ENCODE measurements around the gene DUS1L. TPM values are rescaled to one million over a fixed set of nuclear protein-coding genes. Genes with fewer than 3 reads are reported as not detected.

DUS1L gene
- total RNA-seq, 4 donors from 2014 or later, result 98.6 to 306 (median 132) TPM

DNA sequence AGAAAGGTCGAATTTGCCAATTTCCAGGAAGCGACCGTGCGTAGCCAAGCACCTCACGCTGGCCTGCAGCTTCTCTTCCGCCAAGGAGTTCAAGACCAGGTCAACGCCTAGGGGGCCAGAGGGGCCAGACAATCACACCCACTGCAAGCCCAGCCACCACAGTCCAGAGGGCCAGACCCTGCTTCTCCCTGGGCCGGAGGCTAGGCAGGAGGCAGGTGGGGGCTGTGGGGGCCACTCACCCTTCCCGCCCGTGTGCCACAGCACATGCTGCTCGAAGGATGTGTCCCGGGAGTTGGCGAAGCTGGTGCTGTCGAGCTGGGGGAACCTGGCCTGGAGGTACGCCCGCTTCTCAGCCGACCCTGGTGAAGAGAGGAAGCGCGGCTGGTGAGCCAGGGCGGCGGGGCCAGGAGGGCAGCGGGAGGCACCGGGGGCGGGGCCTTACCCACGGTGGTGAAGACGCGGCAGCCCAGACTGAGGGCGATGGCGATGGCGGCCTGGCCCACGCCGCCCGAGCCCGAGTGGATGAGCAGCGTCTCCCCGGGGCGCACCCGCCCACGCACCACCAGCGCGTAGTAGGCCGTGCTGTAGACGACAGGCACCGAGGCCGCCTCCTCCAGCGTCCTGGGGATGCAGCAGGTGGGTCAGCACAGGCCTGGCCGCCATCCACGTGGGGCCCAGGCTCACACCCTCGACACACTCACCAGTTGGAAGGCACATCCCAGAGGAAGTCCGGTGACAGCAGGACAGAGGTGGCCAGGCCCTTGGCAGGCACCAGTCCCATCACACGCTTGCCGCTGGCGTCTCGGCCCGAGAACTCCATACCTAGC lies 18.1 kb upstream of the DUS1L start:
- H3K9me3 ChIP-seq, result no peaks in the 10 kb centered on the region

DNA sequence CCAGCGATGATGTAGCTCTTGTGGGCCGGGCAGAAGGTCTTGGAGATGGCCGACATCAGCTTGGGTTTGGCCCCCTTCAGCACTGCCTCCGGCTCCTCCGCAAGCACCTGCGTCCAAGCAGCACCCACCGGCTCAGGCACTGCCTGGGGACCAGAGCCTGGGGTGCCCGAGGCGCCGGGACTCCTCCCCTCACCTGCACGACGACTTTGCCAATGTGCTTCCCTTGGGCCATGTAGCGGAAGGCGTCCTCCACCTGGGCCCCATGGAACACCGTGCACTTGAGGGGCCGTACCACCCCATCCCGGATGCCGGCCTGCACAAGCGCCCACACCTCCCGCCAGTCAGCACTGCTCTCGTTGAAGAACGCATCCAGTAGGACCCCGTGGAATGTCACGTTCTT lies 17.4 kb upstream of the DUS1L start:
- Histone ChIP-seq H3K9me3 (no peaks in the 10 kb centered on the region), H3K4me1 (no peaks in the 10 kb centered on the region), H3K4me3 (no peak overlapping the region), H3K27ac (no peak overlapping the region), H3K27me3 (no peaks in the 10 kb centered on the region), H3K36me3 (peaks cover 0 to 69% (median 22%) of the 10 kb centered on the region in 4 donors)
- 97% methylated on average over 20 of the region's 24 CpGs; no CpG with 5 or more reads in 1 of the 2 donors for WGBS, 2 donors (ENCODE audit: low coverage in 1 of 2)
- DNase-seq, result no peak
- in situ Hi-C loops (cut with MboI; ENCODE audit: low pct_ligation_motif_present in 1 of 4, low pct_unique_long_range_greater_than_20kb in 1 of 4, low sequenced_read_pairs in 3 of 4), result no loop called here
- intact Hi-C loops (cut with DNase I; ENCODE audit: low total_unique reads), result no loop called here
- no peak for TF ChIP-seq POLR2A (IDR thresholded peaks at IDR 0.05)
- no peak for TF ChIP-seq POLR2AphosphoS5 (IDR thresholded peaks at IDR 0.05)
- no peak for TF ChIP-seq EP300 (IDR thresholded peaks at IDR 0.05; ENCODE audit: low read depth)
- TF ChIP-seq, protein P1, sequence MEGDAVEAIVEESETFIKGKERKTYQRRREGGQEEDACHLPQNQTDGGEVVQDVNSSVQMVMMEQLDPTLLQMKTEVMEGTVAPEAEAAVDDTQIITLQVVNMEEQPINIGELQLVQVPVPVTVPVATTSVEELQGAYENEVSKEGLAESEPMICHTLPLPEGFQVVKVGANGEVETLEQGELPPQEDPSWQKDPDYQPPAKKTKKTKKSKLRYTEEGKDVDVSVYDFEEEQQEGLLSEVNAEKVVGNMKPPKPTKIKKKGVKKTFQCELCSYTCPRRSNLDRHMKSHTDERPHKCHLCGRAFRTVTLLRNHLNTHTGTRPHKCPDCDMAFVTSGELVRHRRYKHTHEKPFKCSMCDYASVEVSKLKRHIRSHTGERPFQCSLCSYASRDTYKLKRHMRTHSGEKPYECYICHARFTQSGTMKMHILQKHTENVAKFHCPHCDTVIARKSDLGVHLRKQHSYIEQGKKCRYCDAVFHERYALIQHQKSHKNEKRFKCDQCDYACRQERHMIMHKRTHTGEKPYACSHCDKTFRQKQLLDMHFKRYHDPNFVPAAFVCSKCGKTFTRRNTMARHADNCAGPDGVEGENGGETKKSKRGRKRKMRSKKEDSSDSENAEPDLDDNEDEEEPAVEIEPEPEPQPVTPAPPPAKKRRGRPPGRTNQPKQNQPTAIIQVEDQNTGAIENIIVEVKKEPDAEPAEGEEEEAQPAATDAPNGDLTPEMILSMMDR (IDR thresholded peaks at IDR 0.05), result no peak

More for the DNA sequence above, 18.1 kb upstream of the DUS1L start:
- Histone ChIP-seq H3K4me3 (no peak overlapping the region), H3K27me3 (no peaks in the 10 kb centered on the region), H3K36me3 (peaks cover 0 to 76% (median 25%) of the 10 kb centered on the region in 4 donors), H3K27ac (no peak overlapping the region), H3K4me1 (no peaks in the 10 kb centered on the region)
- DNase-seq, result no peak
- intact Hi-C loops (cut with DNase I; ENCODE audit: low total_unique reads), result no loop called here
- in situ Hi-C loops (cut with MboI; ENCODE audit: low pct_ligation_motif_present in 1 of 4, low pct_unique_long_range_greater_than_20kb in 1 of 4, low sequenced_read_pairs in 3 of 4), result no loop called here
- WGBS, 2 donors (ENCODE audit: low coverage in 1 of 2), result 92% methylated on average over 50 of the region's 55 CpGs; no CpG with 5 or more reads in 1 of the 2 donors
- TF ChIP-seq, protein P1 (IDR thresholded peaks at IDR 0.05), result no peak
- TF ChIP-seq POLR2A (IDR thresholded peaks at IDR 0.05) (no peak), EP300 (IDR thresholded peaks at IDR 0.05; ENCODE audit: low read depth) (no peak), POLR2AphosphoS5 (IDR thresholded peaks at IDR 0.05) (no peak)

DNA sequence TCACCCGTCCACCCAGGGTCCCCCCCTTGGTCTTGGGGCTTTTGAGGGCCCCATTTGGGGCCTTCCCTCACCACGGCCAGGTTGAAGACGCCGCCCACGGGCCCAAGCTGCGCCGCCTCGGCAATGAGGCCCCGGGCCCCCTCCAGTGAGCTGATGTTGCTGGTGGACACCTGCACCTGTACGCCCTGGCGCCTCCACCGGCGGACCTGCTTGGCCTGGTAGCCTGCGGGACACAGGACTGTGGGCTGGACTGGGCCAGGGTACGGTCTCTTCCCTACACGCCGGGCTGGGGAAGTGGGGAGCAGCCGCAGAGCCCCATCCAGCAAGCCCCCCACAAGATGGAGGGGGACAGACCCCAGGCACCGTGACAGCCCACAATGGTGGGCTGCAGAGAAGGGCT lies 16.9 kb upstream of the DUS1L start:
- H3K4me3 ChIP-seq, result no peak overlapping the region
- in situ Hi-C loops (cut with MboI; ENCODE audit: low pct_ligation_motif_present in 1 of 4, low pct_unique_long_range_greater_than_20kb in 1 of 4, low sequenced_read_pairs in 3 of 4), result no loop called here
- H3K4me1 ChIP-seq, result no peaks in the 10 kb centered on the region
- TF ChIP-seq POLR2AphosphoS5 (IDR thresholded peaks at IDR 0.05) (no peak), POLR2A (IDR thresholded peaks at IDR 0.05) (no peak), EP300 (IDR thresholded peaks at IDR 0.05; ENCODE audit: low read depth) (no peak)
- TF ChIP-seq, protein P1 (IDR thresholded peaks at IDR 0.05), result no peak
- no peaks in the 10 kb centered on the region for H3K9me3 ChIP-seq
- intact Hi-C loops (cut with DNase I; ENCODE audit: low total_unique reads), result no loop called here
- no peak overlapping the region for H3K27ac ChIP-seq
- peaks cover 0 to 63% (median 19%) of the 10 kb centered on the region in 4 donors for H3K36me3 ChIP-seq
- no peaks in the 10 kb centered on the region for H3K27me3 ChIP-seq
- 88% methylated on average over 8 of the region's 19 CpGs; no CpG with 5 or more reads in 1 of the 2 donors for WGBS, 2 donors (ENCODE audit: low coverage in 1 of 2)
- DNase-seq, result no peak

DNA sequence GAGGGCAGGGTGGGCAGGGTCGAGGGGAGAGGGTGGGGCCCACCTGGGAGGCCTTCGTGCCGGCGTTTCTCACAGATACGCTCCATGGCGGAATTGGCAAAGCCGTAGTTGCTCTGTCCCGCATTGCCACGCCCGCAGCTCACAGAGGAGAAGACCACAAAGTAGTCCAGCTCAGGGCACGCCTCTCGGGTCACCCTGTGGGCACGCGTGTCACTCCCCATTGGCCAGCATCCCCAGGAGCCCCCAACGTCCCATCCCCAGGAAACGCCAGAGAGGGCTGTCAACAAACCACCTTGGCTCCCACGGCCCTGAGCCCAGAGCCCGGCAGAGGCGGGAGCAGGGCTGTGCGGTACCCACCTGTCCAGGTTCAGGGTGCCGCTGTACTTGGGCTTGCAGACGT lies 16.4 kb upstream of the DUS1L start:
- in situ Hi-C loops (cut with MboI; ENCODE audit: low pct_ligation_motif_present in 1 of 4, low pct_unique_long_range_greater_than_20kb in 1 of 4, low sequenced_read_pairs in 3 of 4), result no loop called here
- H3K4me1 ChIP-seq, result no peaks in the 10 kb centered on the region
- no peak overlapping the region for H3K4me3 ChIP-seq
- intact Hi-C loops (cut with DNase I; ENCODE audit: low total_unique reads), result no loop called here
- no peaks in the 10 kb centered on the region for H3K9me3 ChIP-seq
- no peak for DNase-seq
- TF ChIP-seq POLR2A (IDR thresholded peaks at IDR 0.05) (no peak), EP300 (IDR thresholded peaks at IDR 0.05; ENCODE audit: low read depth) (no peak), POLR2AphosphoS5 (IDR thresholded peaks at IDR 0.05) (no peak)
- TF ChIP-seq, protein P1 (IDR thresholded peaks at IDR 0.05), result no peak
- no peak overlapping the region for H3K27ac ChIP-seq
- peaks cover 0 to 58% (median 18%) of the 10 kb centered on the region in 4 donors for H3K36me3 ChIP-seq
- no peaks in the 10 kb centered on the region for H3K27me3 ChIP-seq
- 88 to 100% methylated on average over 3 to 19 of the region's 22 CpGs for WGBS, 2 donors (ENCODE audit: low coverage in 1 of 2)
